Measurements from ENCODE around the gene KCTD17. TPM values are rescaled to one million over a fixed set of nuclear protein-coding genes. Genes with fewer than 3 reads are reported as not detected.

KCTD17 gene
- total RNA-seq, 1 donor from 2014 or later, result 31.3 TPM

DNA sequence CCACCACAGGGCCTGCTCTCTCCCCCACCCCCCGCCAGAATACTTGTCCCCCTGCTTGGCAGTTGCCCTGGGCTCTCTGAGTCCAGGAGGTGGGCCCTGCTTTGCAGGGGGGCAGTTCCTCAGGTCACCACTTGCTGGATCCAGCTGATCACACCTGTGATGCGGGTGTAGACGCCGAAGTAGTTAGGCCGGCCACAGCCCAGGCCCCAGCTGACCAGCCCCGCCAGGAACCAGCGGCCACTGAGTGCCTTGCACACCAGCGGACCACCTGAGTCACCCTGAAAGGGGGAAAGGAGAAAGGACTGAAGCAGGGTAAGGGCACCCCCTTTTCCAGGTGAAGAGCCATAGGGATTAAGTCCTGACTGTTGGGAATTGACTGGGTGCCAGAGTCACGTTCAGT lies 14.4 kb downstream of the KCTD17 start:
- FAIRE-seq (no peak), DNase-seq (ENCODE audit: low read depth) (no peak)
- H3K4me3 ChIP-seq (ENCODE audit: insufficient read depth, low read depth, low read length), result no peak overlapping the region
- no peak overlapping the region for H3K9ac ChIP-seq (ENCODE audit: low read length)
- peaks cover 3% of the 10 kb centered on the region for H3K36me3 Mint-ChIP-seq (ENCODE audit: low read depth, unreplicated experiment)
- H3K27ac ChIP-seq (ENCODE audit: low read depth, low read length), result no peak overlapping the region
- no peaks in the 10 kb centered on the region for H3K36me3 ChIP-seq (ENCODE audit: insufficient read depth, low read length)
- H3K4me2 ChIP-seq (ENCODE audit: low read length), result no peak overlapping the region
- H3K9me3 ChIP-seq (ENCODE audit: insufficient read depth, low read depth, low read length), result no peaks in the 10 kb centered on the region
- H4K20me1 ChIP-seq (ENCODE audit: insufficient read depth, low read length), result no peaks in the 10 kb centered on the region
- H3K9me3 Mint-ChIP-seq (ENCODE audit: unreplicated experiment), result no peaks in the 10 kb centered on the region
- H3K79me2 ChIP-seq (ENCODE audit: insufficient read depth, low read length), result no peaks in the 10 kb centered on the region
- no peak overlapping the region for H2AFZ ChIP-seq (ENCODE audit: low read depth, low read length)
- no peaks in the 10 kb centered on the region for H3K4me1 ChIP-seq (ENCODE audit: insufficient read depth, low read length)
- no peak for TF ChIP-seq CTCF (IDR thresholded peaks at IDR 0.05; ENCODE audit: insufficient read depth, low read depth, low read length)
- no peak for TF ChIP-seq EZH2 (IDR thresholded peaks at IDR 0.05; ENCODE audit: insufficient read depth, low read length)
- peaks cover 16% of the 10 kb centered on the region for H3K27me3 ChIP-seq (ENCODE audit: insufficient read depth, low read length)
- peaks cover 2% of the 10 kb centered on the region for H3K4me1 Mint-ChIP-seq (ENCODE audit: low read depth, unreplicated experiment)
- H3K27ac Mint-ChIP-seq (ENCODE audit: unreplicated experiment), result no peak overlapping the region
- peaks cover 46% of the 10 kb centered on the region for H3K27me3 Mint-ChIP-seq (ENCODE audit: low read depth, unreplicated experiment)
- no peak overlapping the region for H3K4me3 Mint-ChIP-seq (ENCODE audit: unreplicated experiment)

GRCh38 chr22:37067428-37067827 lies 15.9 kb downstream of the KCTD17 start:
- no peaks in the 10 kb centered on the region for H3K9me3 Mint-ChIP-seq (ENCODE audit: unreplicated experiment)
- no peak overlapping the region for H3K4me3 Mint-ChIP-seq (ENCODE audit: unreplicated experiment)
- H3K36me3 Mint-ChIP-seq (ENCODE audit: low read depth, unreplicated experiment), result peaks cover 3% of the 10 kb centered on the region
- H3K79me2 ChIP-seq (ENCODE audit: insufficient read depth, low read length), result no peaks in the 10 kb centered on the region
- no peaks in the 10 kb centered on the region for H3K36me3 ChIP-seq (ENCODE audit: insufficient read depth, low read length)
- H3K27me3 ChIP-seq (ENCODE audit: insufficient read depth, low read length), result peaks cover 21% of the 10 kb centered on the region
- H3K9ac ChIP-seq (ENCODE audit: low read length), result no peak overlapping the region
- no peak overlapping the region for H3K4me3 ChIP-seq (ENCODE audit: insufficient read depth, low read depth, low read length)
- peaks cover 4% of the 10 kb centered on the region for H3K9me3 ChIP-seq (ENCODE audit: insufficient read depth, low read depth, low read length)
- DNase-seq (ENCODE audit: low read depth) (no peak), FAIRE-seq (no peak)
- no peaks in the 10 kb centered on the region for H4K20me1 ChIP-seq (ENCODE audit: insufficient read depth, low read length)
- TF ChIP-seq CTCF (IDR thresholded peaks at IDR 0.05; ENCODE audit: insufficient read depth, low read depth, low read length), result no peak
- TF ChIP-seq EZH2 (IDR thresholded peaks at IDR 0.05; ENCODE audit: insufficient read depth, low read length), result no peak
- no peaks in the 10 kb centered on the region for H3K4me1 ChIP-seq (ENCODE audit: insufficient read depth, low read length)
- peaks cover 2% of the 10 kb centered on the region for H3K4me1 Mint-ChIP-seq (ENCODE audit: low read depth, unreplicated experiment)
- no peak overlapping the region for H3K27ac ChIP-seq (ENCODE audit: low read depth, low read length)
- H2AFZ ChIP-seq (ENCODE audit: low read depth, low read length), result no peak overlapping the region
- H3K4me2 ChIP-seq (ENCODE audit: low read length), result no peak overlapping the region
- H3K27ac Mint-ChIP-seq (ENCODE audit: unreplicated experiment), result no peak overlapping the region
- peaks cover 46% of the 10 kb centered on the region for H3K27me3 Mint-ChIP-seq (ENCODE audit: low read depth, unreplicated experiment)

GRCh38 chr22:37068859-37069258 lies 17.3 kb downstream of the KCTD17 start:
- Histone ChIP-seq H3K79me2 (ENCODE audit: insufficient read depth, low read length) (no peaks in the 10 kb centered on the region), H3K9me3 (ENCODE audit: insufficient read depth, low read depth, low read length) (peaks cover 8% of the 10 kb centered on the region), H4K20me1 (ENCODE audit: insufficient read depth, low read length) (no peaks in the 10 kb centered on the region), H3K36me3 (ENCODE audit: insufficient read depth, low read length) (no peaks in the 10 kb centered on the region), H3K27me3 (ENCODE audit: insufficient read depth, low read length) (peaks cover 21% of the 10 kb centered on the region), H3K27ac (ENCODE audit: low read depth, low read length) (no peak overlapping the region), H3K4me3 (ENCODE audit: insufficient read depth, low read depth, low read length) (no peak overlapping the region), H3K4me1 (ENCODE audit: insufficient read depth, low read length) (no peaks in the 10 kb centered on the region), H3K9ac (ENCODE audit: low read length) (no peak overlapping the region), H2AFZ (ENCODE audit: low read depth, low read length) (no peak overlapping the region), H3K4me2 (ENCODE audit: low read length) (no peak overlapping the region)
- Mint-ChIP-seq H3K27ac (ENCODE audit: unreplicated experiment) (no peak overlapping the region), H3K4me1 (ENCODE audit: low read depth, unreplicated experiment) (no peaks in the 10 kb centered on the region), H3K36me3 (ENCODE audit: low read depth, unreplicated experiment) (peaks cover 3% of the 10 kb centered on the region), H3K27me3 (ENCODE audit: low read depth, unreplicated experiment) (peaks cover 46% of the 10 kb centered on the region), H3K9me3 (ENCODE audit: unreplicated experiment) (no peaks in the 10 kb centered on the region), H3K4me3 (ENCODE audit: unreplicated experiment) (no peak overlapping the region)
- no peak for DNase-seq (ENCODE audit: low read depth)
- no peak for FAIRE-seq
- TF ChIP-seq EZH2 (IDR thresholded peaks at IDR 0.05; ENCODE audit: insufficient read depth, low read length) (peak; percentile 37), CTCF (IDR thresholded peaks at IDR 0.05; ENCODE audit: insufficient read depth, low read depth, low read length) (no peak)

Data from astrocyte (in vitro differentiated cells and primary cell).